ENCODE data around the gene IL12B. TPM values are rescaled to one million over a fixed set of nuclear protein-coding genes. Genes with fewer than 3 reads are reported as not detected.

IL12B gene
- total RNA-seq, 1 donor from 2014 or later, result not detected

DNA sequence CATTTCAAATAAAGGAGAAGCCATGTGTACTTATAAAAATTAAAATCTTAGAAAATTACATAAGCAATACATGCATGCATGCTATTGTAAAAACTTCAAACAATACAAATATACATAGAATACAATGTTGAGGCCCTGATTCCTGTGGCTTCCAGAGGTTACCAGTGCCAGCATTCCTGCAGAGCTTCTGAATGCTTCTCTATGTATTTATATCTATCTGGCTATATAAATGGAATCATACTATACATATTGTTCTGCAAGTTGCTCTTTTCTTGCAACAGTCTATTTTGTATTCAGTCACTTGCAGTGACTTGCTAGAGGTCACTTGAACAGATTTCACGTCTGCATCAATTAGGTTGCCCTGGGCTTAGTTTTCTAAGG lies 3.2 kb upstream of the IL12B start:
- TF ChIP-seq, protein P1, sequence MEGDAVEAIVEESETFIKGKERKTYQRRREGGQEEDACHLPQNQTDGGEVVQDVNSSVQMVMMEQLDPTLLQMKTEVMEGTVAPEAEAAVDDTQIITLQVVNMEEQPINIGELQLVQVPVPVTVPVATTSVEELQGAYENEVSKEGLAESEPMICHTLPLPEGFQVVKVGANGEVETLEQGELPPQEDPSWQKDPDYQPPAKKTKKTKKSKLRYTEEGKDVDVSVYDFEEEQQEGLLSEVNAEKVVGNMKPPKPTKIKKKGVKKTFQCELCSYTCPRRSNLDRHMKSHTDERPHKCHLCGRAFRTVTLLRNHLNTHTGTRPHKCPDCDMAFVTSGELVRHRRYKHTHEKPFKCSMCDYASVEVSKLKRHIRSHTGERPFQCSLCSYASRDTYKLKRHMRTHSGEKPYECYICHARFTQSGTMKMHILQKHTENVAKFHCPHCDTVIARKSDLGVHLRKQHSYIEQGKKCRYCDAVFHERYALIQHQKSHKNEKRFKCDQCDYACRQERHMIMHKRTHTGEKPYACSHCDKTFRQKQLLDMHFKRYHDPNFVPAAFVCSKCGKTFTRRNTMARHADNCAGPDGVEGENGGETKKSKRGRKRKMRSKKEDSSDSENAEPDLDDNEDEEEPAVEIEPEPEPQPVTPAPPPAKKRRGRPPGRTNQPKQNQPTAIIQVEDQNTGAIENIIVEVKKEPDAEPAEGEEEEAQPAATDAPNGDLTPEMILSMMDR (IDR thresholded peaks at IDR 0.05; ENCODE audit: partially characterized antibody, unreplicated experiment), result no peak
- no peak for DNase-seq
- Mint-ChIP-seq H3K4me1 (ENCODE audit: low read depth, unreplicated experiment) (no peaks in the 10 kb centered on the region), H3K9me3 (ENCODE audit: unreplicated experiment) (peaks cover 2% of the 10 kb centered on the region), H3K4me3 (ENCODE audit: unreplicated experiment) (no peak overlapping the region), H3K36me3 (ENCODE audit: unreplicated experiment) (no peaks in the 10 kb centered on the region), H3K27ac (ENCODE audit: unreplicated experiment) (no peak overlapping the region), H3K27me3 (ENCODE audit: unreplicated experiment) (peaks cover 3% of the 10 kb centered on the region)

DNA sequence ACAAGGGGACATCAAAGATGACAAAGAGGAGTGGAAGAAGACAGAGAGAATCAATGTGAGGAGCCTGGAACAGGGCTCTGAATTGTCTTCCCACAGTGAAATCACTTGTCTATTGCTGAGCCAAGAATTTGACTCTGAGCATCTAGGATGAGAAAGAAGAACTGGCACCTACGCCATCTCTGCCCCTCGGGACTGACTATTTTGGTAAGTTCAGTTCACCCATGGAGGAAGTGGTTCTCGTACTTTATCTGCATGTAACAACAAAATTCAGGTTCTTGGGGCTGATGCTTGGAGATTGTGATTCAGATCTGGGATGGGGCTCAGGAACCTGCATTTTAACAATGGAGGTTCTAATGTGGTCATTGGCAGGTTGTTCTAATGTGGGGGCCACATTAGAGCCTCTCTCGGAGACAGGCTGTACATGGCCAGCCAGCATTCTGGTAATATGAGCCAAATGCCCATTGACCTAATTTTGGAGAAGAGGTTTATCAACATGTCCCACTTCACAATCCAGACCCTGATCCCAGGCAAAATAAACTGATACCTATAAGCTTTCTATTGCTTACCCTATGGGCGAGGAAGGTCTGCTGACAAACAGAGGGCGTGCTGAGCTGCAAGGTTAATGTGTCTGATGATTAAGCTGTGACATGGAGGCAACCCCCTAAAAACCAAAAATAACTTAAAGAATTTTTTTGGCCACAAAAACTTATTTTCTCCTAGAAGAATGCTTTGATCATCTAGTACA lies 2.7 kb upstream of the IL12B start:
- no peak overlapping the region for H3K27ac Mint-ChIP-seq (ENCODE audit: unreplicated experiment)
- no peaks in the 10 kb centered on the region for H3K36me3 Mint-ChIP-seq (ENCODE audit: unreplicated experiment)
- H3K4me1 Mint-ChIP-seq (ENCODE audit: low read depth, unreplicated experiment), result no peaks in the 10 kb centered on the region
- no peak for DNase-seq
- no peak overlapping the region for H3K4me3 Mint-ChIP-seq (ENCODE audit: unreplicated experiment)
- H3K27me3 Mint-ChIP-seq (ENCODE audit: unreplicated experiment), result peaks cover 3% of the 10 kb centered on the region
- peaks cover 2% of the 10 kb centered on the region for H3K9me3 Mint-ChIP-seq (ENCODE audit: unreplicated experiment)
- TF ChIP-seq, protein P1 (IDR thresholded peaks at IDR 0.05; ENCODE audit: partially characterized antibody, unreplicated experiment), result no peak

DNA sequence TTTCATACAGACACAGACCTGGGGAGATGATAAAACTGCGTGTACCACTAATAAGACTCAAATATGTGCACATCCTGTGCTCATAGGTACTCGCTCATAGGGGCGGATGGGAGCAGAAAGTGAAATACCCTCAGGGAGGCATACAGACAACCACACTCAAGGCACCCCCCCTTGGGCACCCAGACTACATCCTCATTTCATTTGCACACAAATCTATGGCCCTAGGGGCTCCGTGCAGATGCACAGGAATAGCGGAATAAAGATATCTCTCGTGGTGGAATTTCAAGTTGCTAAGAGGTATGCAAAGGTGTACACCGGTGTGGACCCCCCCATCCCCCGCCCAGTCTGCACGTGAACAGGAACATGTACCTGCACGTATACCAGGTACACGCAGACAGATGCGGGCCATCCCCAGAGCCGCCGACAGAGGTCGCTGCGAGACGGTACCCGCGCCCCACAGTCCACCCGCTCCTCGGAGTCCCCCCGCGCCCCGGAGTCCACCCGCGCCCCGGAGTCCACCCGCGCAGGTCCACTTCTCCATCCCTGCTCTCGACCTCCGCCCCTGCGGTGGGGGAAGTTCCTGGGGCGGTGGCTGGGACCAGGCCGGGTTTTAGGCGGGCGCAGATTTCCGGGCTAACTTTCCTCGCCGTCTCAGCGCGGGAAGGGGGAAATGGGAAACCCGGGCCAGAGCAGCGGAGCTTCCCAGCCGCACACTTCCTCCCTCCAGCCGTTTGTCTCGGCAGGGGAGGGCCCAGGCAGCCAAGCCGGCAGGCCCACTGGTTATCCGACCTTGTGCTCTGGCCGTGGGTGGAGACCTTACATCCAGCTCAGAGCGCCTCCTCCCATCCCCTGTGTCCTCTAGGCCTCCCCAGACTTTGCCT lies 1.0 kb upstream of the IL12B start:
- TF ChIP-seq, protein P1 (IDR thresholded peaks at IDR 0.05; ENCODE audit: partially characterized antibody, unreplicated experiment), result peak; percentile 81
- Mint-ChIP-seq H3K27ac (ENCODE audit: unreplicated experiment) (no peak overlapping the region), H3K36me3 (ENCODE audit: unreplicated experiment) (no peaks in the 10 kb centered on the region), H3K4me1 (ENCODE audit: low read depth, unreplicated experiment) (no peaks in the 10 kb centered on the region), H3K4me3 (ENCODE audit: unreplicated experiment) (peak overlapping the region; percentile 55), H3K9me3 (ENCODE audit: unreplicated experiment) (peaks cover 2% of the 10 kb centered on the region), H3K27me3 (ENCODE audit: unreplicated experiment) (peaks cover 3% of the 10 kb centered on the region)
- peak; percentile 78 for DNase-seq

DNA sequence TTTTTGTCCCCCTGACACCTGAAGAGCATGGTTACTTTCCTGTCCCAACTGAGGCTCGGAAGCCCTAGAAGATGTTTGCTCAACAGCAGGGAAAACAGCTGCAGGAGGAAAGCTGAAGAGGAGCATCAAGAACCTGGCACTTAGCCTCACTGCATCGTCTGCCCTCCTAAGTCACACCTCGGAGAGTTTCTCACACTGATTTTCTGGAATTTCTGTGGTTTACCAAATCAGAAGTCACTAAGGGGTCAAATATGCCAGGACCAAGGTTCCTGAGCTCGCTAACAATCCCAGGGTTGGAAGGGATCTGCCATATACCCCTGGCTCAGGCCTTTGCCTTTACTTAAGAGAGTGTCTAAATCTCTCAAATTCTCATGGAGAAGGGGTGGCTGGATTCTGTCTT lies 5.3 kb downstream of the IL12B start:
- Mint-ChIP-seq H3K4me3 (ENCODE audit: unreplicated experiment) (no peak overlapping the region), H3K27ac (ENCODE audit: unreplicated experiment) (no peak overlapping the region), H3K9me3 (ENCODE audit: unreplicated experiment) (no peaks in the 10 kb centered on the region), H3K27me3 (ENCODE audit: unreplicated experiment) (no peaks in the 10 kb centered on the region), H3K36me3 (ENCODE audit: unreplicated experiment) (no peaks in the 10 kb centered on the region), H3K4me1 (ENCODE audit: low read depth, unreplicated experiment) (no peaks in the 10 kb centered on the region)
- DNase-seq, result no peak
- TF ChIP-seq, protein P1 (IDR thresholded peaks at IDR 0.05; ENCODE audit: partially characterized antibody, unreplicated experiment), result no peak

Data from glutamatergic neuron (in vitro differentiated cells).